GM13976 (cell line): Measurements from ENCODE around the gene IQGAP3.

Experiments
- DNase-seq: peaks from one replicate; pipeline ENCODE4 v3.0.0; 2012; ENCODE audit warnings: low spot score
- CTCF ChIP-seq: IDR thresholded peaks from 2 replicates; pipeline ENCODE4 v1.5.1; 2012; ENCODE audit warnings: borderline replicate concordance, mild to moderate bottlenecking; ENCODE audit not compliant: insufficient read depth; ENCODE audit errors: extremely low read depth, missing control alignments, control extremely low read depth
- in situ Hi-C: fragments of 300-500 bp; cut with MboI; formaldehyde crosslinking; loops from one replicate; pipeline ENCODE4 v1.12.0; 2022; ENCODE audit warnings: low sequenced_read_pairs, mixed read lengths, inconsistent platforms; ENCODE audit not compliant: unreplicated experiment

IQGAP3 gene

GRCh38 chr1:156504438-156504813 is 67.9 kb downstream of the IQGAP3 start:
- no peak for DNase-seq
- TF ChIP-seq CTCF: no peak
- in situ Hi-C loops: loop anchor here (10.0 kb wide), 1 partner anchor 60 kb away; no protein-coding TSS in a partner anchor

- no peak for TF ChIP-seq CTCF
- DNase-seq: no peak
- in situ Hi-C loops: loop anchor here (10.0 kb wide), 1 partner anchor 61 kb away; no protein-coding TSS in a partner anchor
Measured at GRCh38 chr1:156503698-156504437, 68.5 kb downstream of the IQGAP3 start.

GRCh38 chr1:156502894-156503697 is 69.3 kb downstream of the IQGAP3 start:
- DNase-seq: no peak
- in situ Hi-C loops: loop anchor here (10.0 kb wide), 1 partner anchor 62 kb away; no protein-coding TSS in a partner anchor
- TF ChIP-seq CTCF: no peak

- in situ Hi-C loops: loop anchor here (10.0 kb wide), 1 partner anchor 62 kb away; no protein-coding TSS in a partner anchor
- TF ChIP-seq CTCF: no peak
- no peak for DNase-seq
Measured at GRCh38 chr1:156502391-156502893, 69.9 kb downstream of the IQGAP3 start.

- in situ Hi-C loops: loop anchor here (10.0 kb wide), 1 partner anchor 64 kb away; no protein-coding TSS in a partner anchor
- DNase-seq: peak; percentile 96
- peak; percentile 63 for TF ChIP-seq CTCF
Measured at GRCh38 chr1:156500793-156501506, 71.4 kb downstream of the IQGAP3 start.

- no peak for DNase-seq
- in situ Hi-C loops: loop anchor here (10.0 kb wide), 1 partner anchor 64 kb away; no protein-coding TSS in a partner anchor
- TF ChIP-seq CTCF: no peak
Measured at GRCh38 chr1:156500543-156500792, 71.9 kb downstream of the IQGAP3 start, which contains the start of gene MEF2D. Gene MEF2D (minus strand): TSS chr1:156500775. CDS start chr1:156483292, 17,483 bp downstream.
